Measurements from ENCODE around the gene ACOX2.

Gene ACOX2

GRCh38 chr3:58524326-58524888 is 12.6 kb downstream of the ACOX2 start:
- no peak for DNase-seq
- no peaks in the 10 kb centered on the region for H3K79me1 ChIP-seq (ENCODE audit: low read length)
- no CpG with 5 or more reads among the region's 11 CpGs for WGBS (ENCODE audit: extremely low coverage, insufficient coverage, low lambda C conversion rate)
- no peaks in the 10 kb centered on the region for H3K79me2 ChIP-seq (ENCODE audit: control insufficient read depth, insufficient read depth, low read length)
- no peak overlapping the region for H2BK5ac ChIP-seq (ENCODE audit: low read length)
- no peak overlapping the region for H3K4me3 ChIP-seq (ENCODE audit: low read length)
- H3K56ac ChIP-seq (ENCODE audit: low read length): no peak overlapping the region
- no peak overlapping the region for H4K8ac ChIP-seq (ENCODE audit: low read depth, low read length)
- H3K4ac ChIP-seq (ENCODE audit: low read depth, low read length): no peak overlapping the region
- no peaks in the 10 kb centered on the region for H3K36me3 ChIP-seq (ENCODE audit: control insufficient read depth, insufficient read depth, low read length)
- H2BK15ac ChIP-seq (replicated peaks; ENCODE audit: low read depth): no peak overlapping the region
- no peak overlapping the region for H3K18ac ChIP-seq (ENCODE audit: low read length)
- H3K27me3 ChIP-seq (ENCODE audit: insufficient read depth, low read length, poor library complexity): no peaks in the 10 kb centered on the region
- no peak overlapping the region for H3K4me2 ChIP-seq (ENCODE audit: low read length)
- no peak overlapping the region for H4K5ac ChIP-seq (ENCODE audit: low read length)
- H2BK120ac ChIP-seq (ENCODE audit: low read depth, low read length): no peak overlapping the region
- H3K27ac ChIP-seq (ENCODE audit: low read depth, low read length): no peak overlapping the region
- H3K9ac ChIP-seq (ENCODE audit: low read length): no peak overlapping the region
- no peak overlapping the region for H3K23ac ChIP-seq (ENCODE audit: low read length)
- H2AK5ac ChIP-seq (ENCODE audit: low read length): no peak overlapping the region
- peaks cover 12% of the 10 kb centered on the region for H3K4me1 ChIP-seq (ENCODE audit: control insufficient read depth, low read depth, low read length)

DNA sequence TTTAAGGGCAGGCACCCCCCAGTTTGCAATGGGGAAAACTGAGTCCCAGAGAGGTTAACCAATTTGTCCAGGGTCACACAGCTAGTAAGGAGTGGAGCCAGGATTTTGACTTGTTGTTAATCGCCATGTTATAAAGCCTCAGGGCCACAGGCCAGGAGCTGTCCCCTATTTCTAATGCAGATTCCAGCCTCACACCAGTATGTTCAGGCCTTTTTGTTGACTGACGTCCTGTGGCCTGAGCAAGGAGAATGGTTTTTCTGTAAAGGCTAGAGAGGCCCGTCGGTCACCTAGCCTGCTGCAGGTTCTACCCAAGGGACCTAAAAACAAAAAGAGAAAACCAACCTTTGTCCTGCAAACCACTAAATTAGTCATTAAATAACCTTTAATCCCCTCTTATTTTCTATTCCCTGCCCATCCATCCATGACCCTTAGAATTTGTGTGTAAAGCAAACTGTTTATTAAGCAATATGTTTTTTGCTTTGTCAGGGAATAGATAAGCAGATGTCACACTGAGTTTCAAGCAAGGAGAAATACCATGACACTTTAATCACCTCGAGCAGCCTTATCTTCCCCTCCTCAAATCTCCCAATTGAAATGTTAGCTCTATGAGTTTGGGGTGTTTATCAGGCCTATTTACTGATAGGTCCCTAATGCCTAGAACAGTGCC is 14.1 kb downstream of the ACOX2 start:
- H2BK5ac ChIP-seq (ENCODE audit: low read length): no peak overlapping the region
- no peak overlapping the region for H2BK15ac ChIP-seq (replicated peaks; ENCODE audit: low read depth)
- H2AK5ac ChIP-seq (ENCODE audit: low read length): no peak overlapping the region
- no peak overlapping the region for H3K4ac ChIP-seq (ENCODE audit: low read depth, low read length)
- no peaks in the 10 kb centered on the region for H3K27me3 ChIP-seq (ENCODE audit: insufficient read depth, low read length, poor library complexity)
- H3K56ac ChIP-seq (ENCODE audit: low read length): no peak overlapping the region
- H3K4me3 ChIP-seq (ENCODE audit: low read length): no peak overlapping the region
- H3K4me1 ChIP-seq (ENCODE audit: control insufficient read depth, low read depth, low read length): peaks cover 12% of the 10 kb centered on the region
- no peaks in the 10 kb centered on the region for H3K79me1 ChIP-seq (ENCODE audit: low read length)
- H3K79me2 ChIP-seq (ENCODE audit: control insufficient read depth, insufficient read depth, low read length): no peaks in the 10 kb centered on the region
- DNase-seq: peak; percentile 78
- H3K27ac ChIP-seq (ENCODE audit: low read depth, low read length): no peak overlapping the region
- H4K8ac ChIP-seq (ENCODE audit: low read depth, low read length): no peak overlapping the region
- peak overlapping the region; percentile 11 for H3K18ac ChIP-seq (ENCODE audit: low read length)
- WGBS (ENCODE audit: extremely low coverage, insufficient coverage, low lambda C conversion rate): no CpG with 5 or more reads among the region's 5 CpGs
- no peak overlapping the region for H3K23ac ChIP-seq (ENCODE audit: low read length)
- H2BK120ac ChIP-seq (ENCODE audit: low read depth, low read length): no peak overlapping the region
- no peaks in the 10 kb centered on the region for H3K36me3 ChIP-seq (ENCODE audit: control insufficient read depth, insufficient read depth, low read length)
- no peak overlapping the region for H3K9ac ChIP-seq (ENCODE audit: low read length)
- no peak overlapping the region for H3K4me2 ChIP-seq (ENCODE audit: low read length)
- H4K5ac ChIP-seq (ENCODE audit: low read length): no peak overlapping the region

DNA sequence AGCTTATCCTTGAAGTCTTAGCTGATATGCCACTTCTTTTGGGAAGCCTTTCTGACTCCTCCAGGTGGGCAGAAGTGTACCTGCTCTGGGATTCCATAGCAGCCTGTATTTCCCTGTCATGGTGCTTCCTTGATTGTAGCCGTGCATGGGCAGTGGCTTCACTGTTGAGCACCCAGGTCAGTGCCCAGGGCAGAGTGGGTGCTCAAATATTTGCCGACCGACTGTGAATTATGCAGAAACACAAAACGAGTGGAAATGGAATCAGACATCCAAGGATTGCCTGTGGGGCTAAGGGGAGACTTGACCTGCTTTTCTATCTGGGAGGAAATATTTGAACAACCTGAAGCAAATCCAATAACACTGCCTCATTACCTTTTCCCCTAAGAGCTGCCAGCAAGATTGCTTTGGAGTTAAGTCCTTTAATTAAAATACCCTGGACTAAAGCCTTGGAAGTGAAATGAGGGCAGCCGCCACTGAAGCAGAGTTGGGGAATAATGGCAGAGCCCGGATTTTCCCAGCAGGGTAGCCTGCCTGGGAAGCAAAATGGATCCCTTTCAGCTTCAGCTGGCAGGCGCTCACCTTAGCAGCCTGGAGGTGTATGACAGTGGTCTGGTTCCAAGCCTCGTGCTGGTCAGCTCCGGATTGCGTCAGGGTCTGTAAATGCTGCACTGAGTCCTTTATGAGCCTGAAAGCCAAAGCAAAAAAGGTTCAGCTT is 14.9 kb downstream of the ACOX2 start:
- Histone ChIP-seq H3K79me1 (ENCODE audit: low read length) (no peaks in the 10 kb centered on the region), H3K27me3 (ENCODE audit: insufficient read depth, low read length, poor library complexity) (no peaks in the 10 kb centered on the region), H2BK120ac (ENCODE audit: low read depth, low read length) (no peak overlapping the region), H3K18ac (ENCODE audit: low read length) (no peak overlapping the region), H2BK5ac (ENCODE audit: low read length) (no peak overlapping the region), H3K27ac (ENCODE audit: low read depth, low read length) (no peak overlapping the region), H3K4me2 (ENCODE audit: low read length) (no peak overlapping the region), H3K4me3 (ENCODE audit: low read length) (no peak overlapping the region), H3K36me3 (ENCODE audit: control insufficient read depth, insufficient read depth, low read length) (no peaks in the 10 kb centered on the region), H3K4me1 (ENCODE audit: control insufficient read depth, low read depth, low read length) (peaks cover 12% of the 10 kb centered on the region), H3K4ac (ENCODE audit: low read depth, low read length) (no peak overlapping the region), H4K8ac (ENCODE audit: low read depth, low read length) (no peak overlapping the region), H2BK15ac (replicated peaks; ENCODE audit: low read depth) (no peak overlapping the region), H3K23ac (ENCODE audit: low read length) (no peak overlapping the region), H3K79me2 (ENCODE audit: control insufficient read depth, insufficient read depth, low read length) (no peaks in the 10 kb centered on the region), H4K5ac (ENCODE audit: low read length) (no peak overlapping the region), H3K56ac (ENCODE audit: low read length) (no peak overlapping the region), H2AK5ac (ENCODE audit: low read length) (no peak overlapping the region), H3K9ac (ENCODE audit: low read length) (no peak overlapping the region)
- WGBS (ENCODE audit: extremely low coverage, insufficient coverage, low lambda C conversion rate): no CpG with 5 or more reads among the region's 10 CpGs
- DNase-seq: peak; percentile 51

DNA sequence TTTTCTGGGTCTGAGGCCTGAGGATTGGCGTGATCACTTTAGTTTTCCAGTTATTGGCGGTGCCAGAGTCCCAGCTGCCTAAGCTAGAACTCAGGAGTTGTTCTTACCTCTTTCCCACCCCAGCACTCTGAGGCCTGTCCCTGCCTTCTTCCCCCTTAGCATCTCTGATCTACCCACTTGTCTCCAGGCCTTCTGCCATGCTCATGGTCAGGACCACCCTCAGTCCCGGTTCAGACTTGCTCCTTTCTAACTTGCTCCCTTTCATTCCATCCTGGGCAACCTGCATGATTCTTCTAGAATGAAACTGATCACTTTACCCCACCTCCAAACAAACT is 15.7 kb downstream of the ACOX2 start:
- no CpG with 5 or more reads among the region's 3 CpGs for WGBS (ENCODE audit: extremely low coverage, insufficient coverage, low lambda C conversion rate)
- Histone ChIP-seq H3K4ac (ENCODE audit: low read depth, low read length) (no peak overlapping the region), H3K4me3 (ENCODE audit: low read length) (no peak overlapping the region), H3K79me1 (ENCODE audit: low read length) (no peaks in the 10 kb centered on the region), H3K23ac (ENCODE audit: low read length) (no peak overlapping the region), H3K27me3 (ENCODE audit: insufficient read depth, low read length, poor library complexity) (no peaks in the 10 kb centered on the region), H3K36me3 (ENCODE audit: control insufficient read depth, insufficient read depth, low read length) (no peaks in the 10 kb centered on the region), H3K4me1 (ENCODE audit: control insufficient read depth, low read depth, low read length) (peaks cover 10% of the 10 kb centered on the region), H4K8ac (ENCODE audit: low read depth, low read length) (no peak overlapping the region), H3K56ac (ENCODE audit: low read length) (no peak overlapping the region), H2AK5ac (ENCODE audit: low read length) (no peak overlapping the region), H3K9ac (ENCODE audit: low read length) (no peak overlapping the region), H3K18ac (ENCODE audit: low read length) (no peak overlapping the region), H4K5ac (ENCODE audit: low read length) (no peak overlapping the region), H2BK5ac (ENCODE audit: low read length) (no peak overlapping the region), H3K79me2 (ENCODE audit: control insufficient read depth, insufficient read depth, low read length) (no peaks in the 10 kb centered on the region), H3K4me2 (ENCODE audit: low read length) (no peak overlapping the region), H2BK120ac (ENCODE audit: low read depth, low read length) (no peak overlapping the region), H3K27ac (ENCODE audit: low read depth, low read length) (no peak overlapping the region), H2BK15ac (replicated peaks; ENCODE audit: low read depth) (no peak overlapping the region)
- no peak for DNase-seq

- Histone ChIP-seq H4K5ac (ENCODE audit: low read length) (no peak overlapping the region), H3K27me3 (ENCODE audit: insufficient read depth, low read length, poor library complexity) (no peaks in the 10 kb centered on the region), H3K79me1 (ENCODE audit: low read length) (no peaks in the 10 kb centered on the region), H3K9ac (ENCODE audit: low read length) (no peak overlapping the region), H2BK120ac (ENCODE audit: low read depth, low read length) (no peak overlapping the region), H3K4me2 (ENCODE audit: low read length) (no peak overlapping the region), H3K79me2 (ENCODE audit: control insufficient read depth, insufficient read depth, low read length) (no peaks in the 10 kb centered on the region), H3K56ac (ENCODE audit: low read length) (no peak overlapping the region), H3K36me3 (ENCODE audit: control insufficient read depth, insufficient read depth, low read length) (no peaks in the 10 kb centered on the region), H3K4me3 (ENCODE audit: low read length) (no peak overlapping the region), H2AK5ac (ENCODE audit: low read length) (no peak overlapping the region), H4K8ac (ENCODE audit: low read depth, low read length) (no peak overlapping the region), H2BK15ac (replicated peaks; ENCODE audit: low read depth) (no peak overlapping the region), H3K4me1 (ENCODE audit: control insufficient read depth, low read depth, low read length) (peaks cover 9% of the 10 kb centered on the region), H3K4ac (ENCODE audit: low read depth, low read length) (no peak overlapping the region), H3K27ac (ENCODE audit: low read depth, low read length) (no peak overlapping the region), H3K23ac (ENCODE audit: low read length) (no peak overlapping the region), H3K18ac (ENCODE audit: low read length) (no peak overlapping the region), H2BK5ac (ENCODE audit: low read length) (no peak overlapping the region)
- WGBS (ENCODE audit: extremely low coverage, insufficient coverage, low lambda C conversion rate): no CpG with 5 or more reads among the region's 8 CpGs
- peak; percentile 49 for DNase-seq
Observed at GRCh38 chr3:58520403-58521335, 16.3 kb downstream of the ACOX2 start.
